ENCODE data around the gene VRK2.

The VRK2 gene

DNA sequence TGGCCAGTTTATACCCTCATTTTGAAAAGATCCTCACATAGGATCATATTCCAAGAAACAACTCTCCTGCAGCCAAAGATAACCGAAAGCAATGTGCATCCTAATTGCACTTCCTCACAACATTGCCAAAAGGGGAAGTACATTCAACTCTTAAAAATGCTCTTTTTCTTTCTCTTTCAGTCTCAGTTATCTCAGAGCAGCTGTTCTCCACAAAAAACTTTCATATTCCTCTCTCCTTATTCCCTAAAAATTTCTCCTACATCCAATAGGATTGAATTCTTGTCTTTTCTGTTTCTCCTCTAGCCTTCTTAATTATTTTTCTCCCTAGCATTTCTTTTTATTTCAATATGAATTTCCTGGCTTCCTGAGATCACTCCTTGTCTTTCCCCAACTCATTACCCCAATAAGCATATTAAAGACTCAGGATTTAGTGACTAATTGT, 7.4 kb upstream of the VRK2 start:
- CTCF ChIA-PET: interaction anchor here (1.1 to 1.4 kb wide), 2 partner anchors 20 to 24 kb away, joined by 3 to 4 read pairs; no protein-coding TSS in a partner anchor
- DNase-seq (ENCODE audit: extremely low spot score): no peak
- POLR2A ChIA-PET: no interaction called here
- TF ChIP-seq, protein P1, sequence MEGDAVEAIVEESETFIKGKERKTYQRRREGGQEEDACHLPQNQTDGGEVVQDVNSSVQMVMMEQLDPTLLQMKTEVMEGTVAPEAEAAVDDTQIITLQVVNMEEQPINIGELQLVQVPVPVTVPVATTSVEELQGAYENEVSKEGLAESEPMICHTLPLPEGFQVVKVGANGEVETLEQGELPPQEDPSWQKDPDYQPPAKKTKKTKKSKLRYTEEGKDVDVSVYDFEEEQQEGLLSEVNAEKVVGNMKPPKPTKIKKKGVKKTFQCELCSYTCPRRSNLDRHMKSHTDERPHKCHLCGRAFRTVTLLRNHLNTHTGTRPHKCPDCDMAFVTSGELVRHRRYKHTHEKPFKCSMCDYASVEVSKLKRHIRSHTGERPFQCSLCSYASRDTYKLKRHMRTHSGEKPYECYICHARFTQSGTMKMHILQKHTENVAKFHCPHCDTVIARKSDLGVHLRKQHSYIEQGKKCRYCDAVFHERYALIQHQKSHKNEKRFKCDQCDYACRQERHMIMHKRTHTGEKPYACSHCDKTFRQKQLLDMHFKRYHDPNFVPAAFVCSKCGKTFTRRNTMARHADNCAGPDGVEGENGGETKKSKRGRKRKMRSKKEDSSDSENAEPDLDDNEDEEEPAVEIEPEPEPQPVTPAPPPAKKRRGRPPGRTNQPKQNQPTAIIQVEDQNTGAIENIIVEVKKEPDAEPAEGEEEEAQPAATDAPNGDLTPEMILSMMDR (IDR thresholded peaks at IDR 0.05; ENCODE audit: control extremely low read depth, extremely low read depth, low read depth, missing control alignments): no peak

DNA sequence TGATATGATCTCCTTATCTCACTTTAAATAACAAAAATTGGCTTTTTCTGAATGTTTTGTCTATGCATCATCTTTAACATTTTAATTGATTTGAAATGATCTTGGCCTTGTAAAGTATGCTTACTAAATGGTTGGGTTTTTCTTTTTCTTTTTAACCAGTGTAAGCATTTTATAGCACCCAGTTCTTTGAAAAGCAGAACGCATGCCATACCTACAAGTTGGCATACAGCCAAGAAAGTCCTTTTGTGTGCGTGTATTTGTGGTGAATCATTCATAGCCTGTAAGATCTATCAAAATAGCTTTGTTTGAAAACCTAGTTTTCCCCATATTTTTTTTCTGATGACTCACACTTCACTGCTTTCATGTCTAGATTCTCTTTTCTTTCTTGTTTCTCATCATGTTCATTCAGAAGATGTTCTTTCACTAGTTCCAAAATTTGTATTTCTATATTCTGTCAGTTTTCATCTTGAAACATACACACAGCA, 4.1 kb upstream of the VRK2 start:
- CTCF ChIA-PET: no interaction called here
- POLR2A ChIA-PET: no interaction called here
- TF ChIP-seq, protein P1 (IDR thresholded peaks at IDR 0.05; ENCODE audit: control extremely low read depth, extremely low read depth, low read depth, missing control alignments): no peak
- no peak for DNase-seq (ENCODE audit: extremely low spot score)

DNA sequence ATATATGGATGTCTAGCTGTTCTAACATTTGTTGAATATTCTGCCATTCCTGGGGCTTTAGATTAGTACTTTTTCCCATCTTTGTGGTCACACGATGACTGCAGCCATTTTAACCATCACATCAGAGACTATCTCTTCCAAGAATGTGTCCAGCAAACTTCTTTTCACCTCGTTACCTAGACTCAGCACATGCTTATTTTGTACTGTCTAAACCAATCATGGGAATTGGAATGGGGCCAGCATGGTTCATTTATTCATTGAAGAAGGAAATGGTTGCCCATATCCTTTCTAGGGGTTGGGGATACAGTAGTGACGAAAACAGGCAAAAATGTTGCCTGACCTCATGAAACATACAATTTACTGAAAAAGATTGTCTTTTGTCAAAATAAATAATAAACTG, 2.5 kb upstream of the VRK2 start:
- CTCF ChIA-PET: interaction anchor here (0.9 kb wide), 1 partner anchor 20 kb away, joined by 3 read pairs; no protein-coding TSS in a partner anchor
- TF ChIP-seq, protein P1 (IDR thresholded peaks at IDR 0.05; ENCODE audit: control extremely low read depth, extremely low read depth, low read depth, missing control alignments): no peak
- POLR2A ChIA-PET: no interaction called here

DNA sequence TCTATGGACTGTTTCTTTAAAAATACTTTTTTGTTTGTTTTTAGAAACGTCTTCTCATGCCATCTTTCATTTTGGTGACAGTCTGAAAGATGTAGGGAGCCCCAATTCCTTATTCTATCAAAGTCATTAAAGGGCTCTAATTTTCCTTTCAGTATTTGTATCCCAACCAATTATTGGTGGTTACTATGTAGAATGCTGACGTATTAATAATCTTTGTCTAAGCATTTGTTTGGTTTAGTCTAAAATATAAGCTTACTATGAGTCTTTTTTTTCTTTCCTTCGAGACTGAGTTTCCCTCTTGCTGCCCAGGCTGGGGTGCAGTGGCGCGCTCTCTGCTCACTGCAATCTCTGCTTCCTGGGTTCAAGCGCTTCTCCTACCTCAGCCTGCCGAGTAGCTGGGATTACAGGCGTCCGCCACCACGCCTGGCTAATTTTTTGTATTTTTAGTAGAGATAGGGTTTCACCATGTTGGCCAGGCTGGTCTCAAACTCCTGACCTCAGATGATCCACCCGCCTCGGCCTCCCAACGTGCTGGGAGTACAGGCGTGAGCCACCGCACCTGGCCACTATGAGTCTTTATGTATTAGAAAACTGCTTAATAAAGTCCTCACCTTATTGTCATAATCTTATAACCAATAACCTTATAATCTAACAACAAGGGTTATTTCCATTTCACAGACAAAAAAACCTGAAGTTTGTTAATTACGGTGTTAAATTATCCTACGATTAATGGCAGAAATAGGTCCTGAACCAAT, 849 bp upstream of the VRK2 start:
- DNase-seq (ENCODE audit: extremely low spot score): no peak
- TF ChIP-seq, protein P1 (IDR thresholded peaks at IDR 0.05; ENCODE audit: control extremely low read depth, extremely low read depth, low read depth, missing control alignments): no peak
- ChIA-PET CTCF (interaction anchor here (1.0 to 1.6 kb wide), 6 partner anchors 9 to 30 kb away, joined by 3 to 5 read pairs (median 3); no protein-coding TSS in a partner anchor), POLR2A (interaction anchor here (0.7 kb wide), 1 partner anchor 13 kb away, joined by 3 read pairs; no protein-coding TSS in a partner anchor)

More for the DNA sequence above, 2.5 kb upstream of the VRK2 start:
- DNase-seq (ENCODE audit: extremely low spot score): no peak

DNA sequence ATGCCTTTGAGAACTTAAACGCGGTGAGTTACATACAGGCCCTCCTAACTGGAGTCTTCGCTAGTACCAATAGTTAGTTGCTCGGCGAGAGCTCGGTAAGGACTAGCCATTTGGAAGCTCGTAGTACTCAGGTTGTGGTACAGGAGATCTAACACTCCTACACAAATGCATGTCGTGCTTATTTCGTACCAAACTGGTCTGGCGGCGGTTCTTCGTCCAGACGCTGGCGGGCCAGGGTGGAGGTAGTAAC, 346 bp upstream of the VRK2 start:
- CTCF ChIA-PET: interaction anchor here (1.0 to 1.6 kb wide), 6 partner anchors 9 to 29 kb away, joined by 3 to 5 read pairs (median 3); no protein-coding TSS in a partner anchor
- no peak for DNase-seq (ENCODE audit: extremely low spot score)
- TF ChIP-seq, protein P1 (IDR thresholded peaks at IDR 0.05; ENCODE audit: control extremely low read depth, extremely low read depth, low read depth, missing control alignments): no peak
- POLR2A ChIA-PET: interaction anchor here (0.7 kb wide), 1 partner anchor 13 kb away, joined by 3 read pairs; no protein-coding TSS in a partner anchor

DNA sequence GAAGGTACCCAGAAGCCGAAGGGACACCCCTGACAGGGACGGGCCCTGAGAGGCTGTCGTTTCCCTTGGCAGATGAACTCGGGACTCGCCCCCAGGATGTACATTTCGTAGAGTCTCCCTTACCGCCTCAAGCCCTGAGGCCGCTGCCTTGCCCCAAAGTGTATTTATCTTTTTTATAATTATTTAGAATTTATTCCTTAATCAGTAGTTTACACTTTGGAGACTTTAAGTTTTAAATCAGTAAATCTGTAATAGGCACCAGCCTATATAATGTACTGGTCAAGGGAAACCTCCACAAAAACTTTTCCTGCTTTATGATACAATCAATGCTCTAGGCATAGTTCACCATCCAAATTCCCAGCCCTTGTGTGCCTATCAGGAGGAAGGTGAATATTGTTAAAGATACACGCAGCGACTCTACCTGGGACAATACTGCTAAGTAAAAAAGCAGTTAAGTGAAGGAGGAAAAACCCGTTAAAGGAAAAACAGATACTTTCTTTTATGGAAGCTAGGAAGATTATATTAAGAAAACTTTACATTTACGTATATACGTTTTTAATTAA, 848 bp downstream of the VRK2 start:
- CTCF ChIA-PET: no interaction called here
- POLR2A ChIA-PET: no interaction called here
- TF ChIP-seq, protein P1 (IDR thresholded peaks at IDR 0.05; ENCODE audit: control extremely low read depth, extremely low read depth, low read depth, missing control alignments): no peak
- no peak for DNase-seq (ENCODE audit: extremely low spot score)

Measured in GM10248 (cell line).